CD4-positive, alpha-beta T cell treated with Interleukin-21 for 1 hour (primary cell): ENCODE data around the gene METTL15.
"Not testable (repeated sequence)": the region's sequence is repeated elsewhere in the genome, so short reads cannot be mapped to it uniquely, and the experiment has no call there.

ENCODE experiments used
- DNase-seq: peaks from one replicate; pipeline ENCODE4 v3.0.0-alpha.2; 2020

METTL15 gene, protein sequence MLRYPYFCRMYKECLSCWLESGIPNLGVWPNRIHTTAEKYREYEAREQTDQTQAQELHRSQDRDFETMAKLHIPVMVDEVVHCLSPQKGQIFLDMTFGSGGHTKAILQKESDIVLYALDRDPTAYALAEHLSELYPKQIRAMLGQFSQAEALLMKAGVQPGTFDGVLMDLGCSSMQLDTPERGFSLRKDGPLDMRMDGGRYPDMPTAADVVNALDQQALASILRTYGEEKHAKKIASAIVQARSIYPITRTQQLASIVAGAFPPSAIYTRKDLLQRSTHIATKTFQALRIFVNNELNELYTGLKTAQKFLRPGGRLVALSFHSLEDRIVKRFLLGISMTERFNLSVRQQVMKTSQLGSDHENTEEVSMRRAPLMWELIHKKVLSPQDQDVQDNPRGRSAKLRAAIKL

DNA sequence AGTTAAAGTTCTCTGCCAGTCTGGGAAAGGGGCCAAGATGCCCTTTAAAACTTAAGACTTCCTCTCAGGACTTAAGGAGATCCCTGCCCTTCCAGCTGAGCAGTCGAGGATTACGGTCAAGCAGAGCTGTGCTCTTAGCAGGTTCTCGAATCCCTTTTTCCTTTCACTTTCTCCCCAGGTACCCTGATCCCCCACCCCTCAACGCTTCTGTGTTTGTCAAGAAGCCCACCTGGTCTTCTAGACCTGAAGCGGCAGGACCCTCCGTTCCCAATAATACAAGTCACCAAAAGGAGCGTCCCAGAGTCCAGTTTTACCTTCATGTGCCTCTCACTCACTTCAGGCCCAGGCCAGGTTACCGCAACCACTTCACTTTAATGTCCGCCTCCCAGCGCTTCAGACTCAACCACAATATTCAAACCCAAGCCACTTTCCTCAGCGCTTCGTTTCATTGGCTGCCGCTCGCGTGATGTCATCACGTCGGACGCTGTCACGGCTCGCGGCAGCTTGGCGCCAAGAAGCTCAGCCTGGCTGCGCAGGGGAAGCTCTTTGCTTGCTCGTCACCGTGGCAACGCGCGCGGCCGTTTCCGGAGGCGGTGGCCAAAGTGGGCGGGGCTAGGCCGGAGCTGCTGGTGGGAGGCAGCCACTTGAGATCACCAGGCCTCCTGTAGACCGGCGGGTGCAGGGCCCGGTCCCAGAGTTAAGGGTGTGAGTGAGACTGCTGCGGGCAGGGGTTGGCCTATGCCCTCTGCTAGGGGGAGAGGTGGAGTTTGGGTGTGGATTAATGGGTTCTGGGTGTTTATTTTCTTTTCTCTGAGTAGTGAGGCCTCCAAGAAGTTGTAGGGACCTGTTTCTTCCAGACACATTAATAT, at the start of gene METTL15, which contains the start of gene KIF18A:
Gene METTL15, plus strand, starts transcription at position 639 of the 869 bp plus-strand sequence. CDS start 4,947 bp downstream, outside the sequence.
Gene KIF18A, minus strand, starts transcription at position 407 of the 869 bp plus-strand sequence. CDS start 10,209 bp downstream, outside the sequence.
- DNase-seq, result peak; percentile 98

DNA sequence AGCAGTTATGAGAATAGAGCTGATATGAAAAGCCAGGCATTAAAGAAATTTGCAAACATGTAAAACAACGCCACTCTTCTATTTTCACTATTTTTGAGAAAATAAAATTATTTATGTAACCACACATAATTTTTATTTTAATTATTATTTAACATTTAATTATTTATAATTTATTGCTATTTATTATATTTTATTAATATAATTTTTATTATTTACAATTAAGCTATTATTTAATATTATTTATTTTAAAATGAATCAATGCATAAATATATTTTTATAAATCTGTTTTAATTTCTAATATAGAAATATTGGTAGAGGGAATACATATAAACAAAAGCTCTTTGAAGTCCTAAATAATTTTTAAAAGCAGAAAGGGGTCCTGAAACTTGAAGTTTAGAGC, 36.9 kb upstream of the METTL15 start:
- no peak for DNase-seq

DNA sequence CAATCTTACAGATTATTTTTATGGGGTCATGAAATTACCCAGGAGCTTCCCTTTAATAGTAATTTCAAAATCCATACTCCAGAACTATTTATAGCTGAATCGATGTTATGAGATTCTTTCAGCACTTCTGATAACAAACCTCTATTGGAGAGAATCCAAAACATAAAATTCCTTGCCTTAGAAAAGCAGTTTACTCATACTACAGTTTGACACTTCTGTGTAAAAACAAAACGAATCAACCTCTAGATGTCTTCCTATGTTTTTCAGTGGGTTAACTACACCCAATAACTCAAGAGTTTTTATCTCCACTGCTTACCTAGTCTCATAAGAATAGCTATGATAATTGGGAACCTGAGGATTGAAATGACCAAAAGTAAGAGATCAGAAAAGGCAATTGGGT, 35.9 kb upstream of the METTL15 start:
- no peak for DNase-seq

DNA sequence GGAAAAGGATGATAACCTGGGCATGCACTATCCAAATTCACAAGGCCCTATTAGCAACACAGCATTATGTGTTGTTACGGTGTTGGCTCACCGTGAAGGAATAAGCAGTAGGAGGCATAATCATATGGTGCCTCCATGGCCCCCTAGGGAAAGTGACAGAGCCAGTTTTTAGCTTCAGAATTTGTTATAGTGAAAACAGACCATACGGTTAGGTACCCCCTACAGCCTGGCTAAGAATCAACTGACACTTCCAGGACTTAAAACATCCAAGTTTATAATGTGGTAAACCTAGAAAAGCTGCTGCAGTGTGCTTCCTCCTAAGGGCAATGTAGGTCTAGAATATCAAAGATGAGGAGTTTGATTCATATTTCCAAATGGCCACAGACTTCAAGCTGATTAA, 30.7 kb upstream of the METTL15 start:
- no peak for DNase-seq

DNA sequence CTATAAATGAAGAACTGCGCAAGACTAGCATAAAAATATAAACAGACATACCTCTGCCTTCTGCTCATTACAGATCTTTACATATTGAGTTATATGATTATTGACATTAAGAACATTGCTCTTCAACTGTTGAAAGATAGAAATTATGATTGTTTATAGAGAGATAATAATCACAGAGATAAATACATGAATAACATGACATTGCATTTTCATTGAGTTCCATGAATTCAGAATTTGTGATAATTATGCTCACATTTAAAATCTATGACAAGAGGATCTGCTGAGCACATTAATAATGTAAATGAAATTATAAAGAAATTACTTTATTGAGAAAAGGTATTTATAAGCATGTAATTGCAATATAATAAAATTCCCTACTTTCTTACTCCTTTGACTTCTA, 25.1 kb upstream of the METTL15 start:
- DNase-seq, result no peak

DNA sequence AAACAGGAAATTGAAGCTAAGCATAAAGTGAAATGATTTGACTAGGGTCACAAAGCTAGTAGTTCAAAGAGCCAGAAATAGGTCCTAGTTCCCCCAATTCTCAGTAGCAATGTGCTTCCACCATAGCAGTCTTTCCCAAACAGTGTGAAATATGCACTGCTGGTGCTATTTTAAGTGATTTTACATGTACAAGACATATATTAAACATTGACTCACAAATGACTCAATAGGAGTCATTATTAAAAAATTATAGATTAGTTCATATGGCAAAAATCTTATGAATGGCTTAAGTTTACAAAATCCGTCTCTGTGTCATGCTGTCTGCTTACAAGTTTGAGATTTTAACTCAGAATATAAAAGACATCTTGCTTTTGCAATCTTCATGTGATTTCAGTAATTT, 21.6 kb upstream of the METTL15 start:
- no peak for DNase-seq

DNA sequence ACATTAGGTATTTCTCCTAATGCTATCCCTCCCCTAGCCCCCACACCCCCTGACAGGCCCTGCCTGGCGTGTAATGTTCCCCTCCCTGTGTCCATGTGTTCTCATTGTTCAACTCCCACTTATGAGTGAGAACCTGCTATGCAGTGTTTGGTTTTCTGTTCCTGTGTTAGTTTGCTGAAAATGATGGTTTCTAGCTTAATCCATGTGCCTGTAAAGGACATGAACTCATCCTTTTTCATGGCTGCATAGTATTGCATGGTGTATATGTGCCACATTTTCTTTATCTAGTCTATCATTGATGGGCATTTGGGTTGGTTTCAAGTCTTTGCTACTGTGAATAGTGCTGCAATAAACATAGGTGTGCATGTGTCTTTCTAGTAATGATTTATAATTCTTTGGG, 21.0 kb upstream of the METTL15 start:
- not testable (repeated sequence) for DNase-seq

DNA sequence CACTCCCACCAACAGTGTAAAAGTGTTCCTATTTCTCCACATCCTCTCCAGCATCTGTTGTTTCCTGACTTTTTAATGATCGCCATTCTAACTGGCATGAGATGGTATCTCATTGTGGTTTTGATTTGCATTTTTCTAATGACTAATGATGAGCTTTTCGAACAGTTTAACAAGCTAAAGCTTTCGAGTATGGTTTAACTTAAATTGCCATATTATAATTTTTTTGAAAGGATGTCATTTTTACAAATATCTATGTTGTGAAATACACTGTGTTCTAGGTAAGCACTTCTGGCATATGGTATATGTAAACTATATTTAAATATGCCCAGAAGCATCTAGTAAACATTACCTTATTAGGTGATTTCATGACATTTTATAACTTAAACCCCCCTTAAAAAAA, 20.5 kb upstream of the METTL15 start:
- not testable (repeated sequence) for DNase-seq

DNA sequence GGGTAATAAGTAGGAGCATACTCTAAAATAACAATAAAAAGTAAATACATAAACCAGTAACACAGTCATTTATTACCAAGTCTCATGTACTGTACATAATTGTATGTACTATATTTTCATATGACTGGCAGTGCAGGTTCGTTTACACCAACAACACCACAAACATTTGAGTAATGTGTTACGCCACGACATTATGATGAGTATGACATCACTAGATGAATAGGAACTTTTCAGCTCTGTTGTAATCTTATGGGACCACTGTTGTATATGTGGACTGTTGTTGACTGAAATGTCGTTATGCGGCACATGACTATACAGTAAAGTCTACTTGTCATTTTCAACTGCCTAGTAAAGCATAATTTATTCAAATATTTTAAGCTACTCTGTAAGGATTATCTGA, 18.8 kb upstream of the METTL15 start:
- no peak for DNase-seq

DNA sequence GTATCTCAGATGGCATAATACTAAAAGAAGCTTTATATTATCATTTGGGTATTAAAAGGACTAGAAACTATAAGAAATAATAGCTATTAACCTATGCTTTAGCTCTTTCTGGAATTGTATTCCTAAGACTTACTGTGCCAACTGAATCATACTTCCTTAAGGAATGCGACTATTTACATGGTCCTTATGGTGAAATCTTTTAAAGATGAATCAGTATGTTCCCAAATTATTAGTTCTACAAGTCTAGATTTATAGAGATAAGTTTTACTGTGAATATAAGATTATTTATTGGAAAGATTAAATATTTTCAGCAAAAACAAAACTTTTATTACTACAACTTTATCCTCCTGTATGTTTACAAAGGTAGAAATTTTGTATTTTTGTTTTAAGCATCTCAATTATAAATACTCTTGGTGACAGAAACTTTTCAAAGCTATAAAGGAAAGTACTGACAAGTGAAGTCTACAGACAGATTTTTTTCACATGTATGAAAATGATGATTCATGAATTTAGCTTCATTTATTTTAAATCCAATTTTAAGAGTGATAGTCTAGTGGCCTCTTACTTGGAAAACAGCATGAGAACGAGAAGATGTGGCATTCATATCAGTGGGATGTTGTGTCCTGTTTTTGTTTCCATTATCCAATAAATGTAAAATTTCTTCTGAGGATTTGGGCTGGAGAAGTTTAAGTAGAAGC, 18.0 kb upstream of the METTL15 start:
- no peak for DNase-seq

DNA sequence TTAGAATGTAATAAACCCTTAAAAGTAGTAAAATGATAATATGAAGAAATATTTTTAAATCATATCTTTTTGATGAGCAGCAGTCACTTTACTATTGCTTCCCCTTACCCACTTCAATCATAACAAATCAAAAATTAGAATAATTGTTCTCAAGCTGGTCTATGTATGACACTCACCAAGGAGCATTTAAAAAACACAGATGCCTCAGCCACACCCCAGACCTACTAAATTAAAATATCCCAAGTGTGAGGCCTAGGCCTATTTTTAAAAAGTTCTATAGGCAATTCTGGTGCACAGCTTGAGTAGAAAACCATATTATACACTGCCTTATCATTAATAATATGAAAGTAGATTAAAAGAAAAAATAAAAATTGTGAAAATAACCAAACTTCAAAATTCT, 15.4 kb upstream of the METTL15 start:
- DNase-seq, result no peak

DNA sequence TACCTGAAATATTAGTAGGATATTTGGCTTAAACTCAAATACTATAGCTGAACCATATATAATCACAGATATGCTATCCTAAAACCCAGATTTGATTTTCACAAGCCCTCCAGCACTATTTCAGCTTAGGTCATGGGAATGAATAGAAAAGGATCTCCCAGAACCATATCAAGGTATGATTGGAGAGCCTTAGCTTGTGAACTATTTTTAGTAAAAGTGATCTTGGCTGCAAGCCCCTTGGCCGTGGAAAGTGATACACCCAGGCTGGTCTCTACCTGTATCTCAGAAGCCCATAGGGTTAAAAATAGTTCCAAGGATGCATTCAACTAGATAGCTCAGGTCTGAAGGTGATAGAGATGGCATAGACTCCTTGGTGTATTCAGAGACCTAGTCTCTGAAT, 9.9 kb upstream of the METTL15 start:
- DNase-seq, result no peak

DNA sequence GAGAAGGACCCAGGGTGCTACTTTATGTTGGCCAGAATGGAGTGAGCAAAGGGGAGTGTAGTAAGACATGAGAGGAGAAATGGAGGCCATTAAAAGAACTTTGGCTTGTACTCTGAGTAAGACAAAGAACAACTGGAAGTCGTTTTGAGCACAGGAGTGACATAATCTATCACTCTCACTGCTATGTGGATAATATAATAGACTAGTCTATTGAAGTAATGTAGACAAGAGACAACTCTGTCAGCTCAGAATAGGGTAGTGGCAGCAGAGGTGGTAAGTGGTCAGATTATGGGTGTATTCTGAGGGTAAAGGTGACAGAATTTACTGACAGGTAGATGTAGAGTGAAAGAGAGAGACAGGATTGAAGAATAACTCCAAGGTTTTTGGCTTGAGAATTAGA, 8.5 kb upstream of the METTL15 start:
- DNase-seq, result no peak

DNA sequence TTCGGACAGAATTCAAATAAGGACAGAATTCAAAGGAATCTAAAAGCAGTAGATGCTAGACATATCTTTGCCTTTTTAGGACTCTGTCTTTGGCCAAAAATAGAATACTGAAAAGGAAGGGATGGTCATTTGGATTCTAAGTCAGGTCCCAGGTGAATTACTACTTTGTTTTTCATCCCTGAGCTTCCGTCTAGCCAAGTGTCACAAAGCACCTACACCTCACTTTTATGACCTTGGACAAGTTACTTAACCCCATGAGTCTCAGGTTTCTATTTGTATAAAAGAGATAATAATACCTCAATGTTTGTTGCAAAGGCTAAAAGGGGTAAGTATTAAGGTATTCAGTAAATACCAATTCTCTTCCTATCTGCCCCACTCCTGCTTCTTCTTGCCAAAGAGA, 7.5 kb upstream of the METTL15 start:
- no peak for DNase-seq

DNA sequence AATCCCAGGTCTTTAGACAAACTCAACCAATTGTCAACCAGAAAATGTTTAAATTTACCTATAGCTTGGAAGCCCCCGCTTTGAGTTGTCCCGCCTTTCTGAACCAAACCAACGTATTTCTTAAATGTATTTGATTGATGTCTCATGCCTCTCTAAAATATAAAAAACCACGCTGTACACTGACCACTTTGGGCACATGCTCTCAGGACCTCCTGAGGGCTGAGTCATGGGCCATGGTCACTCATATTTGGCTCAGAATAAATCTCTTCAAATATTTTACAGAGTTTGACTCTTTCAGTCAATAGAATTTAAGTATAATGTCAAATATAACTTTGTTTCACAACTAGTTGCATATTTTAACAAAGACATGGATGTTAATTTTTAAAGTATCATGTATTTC, 5.9 kb upstream of the METTL15 start:
- DNase-seq, result not testable (repeated sequence)

DNA sequence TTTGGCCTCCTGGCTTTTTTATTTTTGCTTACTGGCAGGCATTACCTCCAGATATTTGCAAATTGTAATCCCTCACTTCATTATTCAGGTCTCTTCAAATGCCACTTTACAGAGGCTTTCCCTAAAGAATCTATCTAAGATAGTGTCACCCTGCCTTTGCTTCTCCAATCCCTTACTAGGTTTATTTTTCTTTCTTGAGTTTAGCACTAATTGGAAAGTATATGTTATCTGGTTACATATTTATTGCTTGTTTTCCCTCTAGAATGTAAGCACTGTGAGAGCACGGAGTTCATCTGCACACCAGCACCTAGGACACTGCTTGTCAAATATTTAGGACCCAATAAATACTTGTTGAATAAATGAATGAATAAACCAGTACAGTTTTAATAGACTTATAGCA, 3.8 kb upstream of the METTL15 start:
- no peak for DNase-seq

DNA sequence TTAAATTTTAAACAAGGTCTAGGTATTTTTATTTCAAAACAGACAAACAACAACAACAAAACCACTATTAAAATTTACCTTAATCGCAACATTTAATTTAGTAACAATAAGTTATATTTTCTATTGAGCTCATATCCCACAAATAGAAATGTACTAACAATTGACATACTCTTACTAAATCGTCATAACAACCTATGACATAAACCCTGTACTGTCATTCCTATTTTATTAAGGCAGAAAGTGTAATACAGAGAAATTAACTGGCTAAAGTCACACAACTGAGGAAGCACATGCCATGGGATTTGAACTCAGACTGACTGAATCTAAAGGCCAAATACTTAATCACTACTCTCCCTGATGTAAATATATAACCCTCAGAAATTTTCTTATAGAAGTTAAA, 3.2 kb upstream of the METTL15 start:
- no peak for DNase-seq

DNA sequence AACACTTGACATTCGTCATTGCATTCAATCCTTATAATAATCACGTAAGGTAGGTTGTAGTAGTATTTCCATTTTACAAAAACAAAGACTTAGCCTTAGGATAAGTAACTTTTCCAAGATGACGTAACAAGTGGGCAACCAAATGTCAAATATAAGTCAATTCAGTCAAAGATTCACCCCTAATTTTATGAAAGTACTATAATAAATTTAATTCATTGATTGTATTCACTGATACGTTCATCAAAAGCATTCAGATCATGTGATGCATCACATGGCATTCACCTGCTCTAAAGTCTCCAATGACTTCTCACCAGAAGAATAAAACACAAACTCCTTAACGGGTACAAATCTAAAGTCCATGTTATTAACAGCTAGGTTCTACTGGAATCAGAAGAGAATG, 2.3 kb upstream of the METTL15 start:
- DNase-seq, result peak; percentile 21

DNA sequence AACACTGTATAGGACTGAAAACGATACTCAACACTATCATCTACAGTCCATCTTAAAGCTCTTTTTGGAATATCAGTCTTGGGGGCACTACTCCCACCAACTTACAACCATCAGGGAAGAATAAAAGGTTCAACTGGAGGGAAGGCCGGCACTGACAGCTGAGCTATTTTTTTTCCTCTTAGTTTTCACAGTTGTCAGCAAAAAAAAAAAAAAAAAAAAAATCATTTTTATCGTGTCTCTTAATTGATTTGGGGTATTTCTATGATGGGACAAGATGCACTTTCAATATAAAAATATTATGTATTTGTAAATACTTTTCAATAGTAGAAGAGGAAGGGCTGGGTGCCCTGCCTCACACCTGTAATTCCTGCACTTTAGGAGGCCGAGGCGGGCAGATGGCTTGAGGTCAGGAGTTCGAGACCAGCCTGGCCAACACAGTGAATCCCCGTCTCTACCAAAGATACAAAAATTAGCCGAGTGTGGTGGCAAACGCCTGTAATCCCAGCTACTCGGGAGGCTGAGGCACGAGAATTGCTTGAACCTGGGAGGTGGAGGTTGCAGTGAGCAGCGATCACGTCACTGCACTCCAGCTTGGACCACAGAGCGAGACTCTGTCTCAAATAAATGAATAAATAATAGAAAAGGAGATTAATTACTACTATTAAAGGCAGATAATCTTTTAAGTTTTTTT, 1.7 kb upstream of the METTL15 start:
- DNase-seq, result no peak

DNA sequence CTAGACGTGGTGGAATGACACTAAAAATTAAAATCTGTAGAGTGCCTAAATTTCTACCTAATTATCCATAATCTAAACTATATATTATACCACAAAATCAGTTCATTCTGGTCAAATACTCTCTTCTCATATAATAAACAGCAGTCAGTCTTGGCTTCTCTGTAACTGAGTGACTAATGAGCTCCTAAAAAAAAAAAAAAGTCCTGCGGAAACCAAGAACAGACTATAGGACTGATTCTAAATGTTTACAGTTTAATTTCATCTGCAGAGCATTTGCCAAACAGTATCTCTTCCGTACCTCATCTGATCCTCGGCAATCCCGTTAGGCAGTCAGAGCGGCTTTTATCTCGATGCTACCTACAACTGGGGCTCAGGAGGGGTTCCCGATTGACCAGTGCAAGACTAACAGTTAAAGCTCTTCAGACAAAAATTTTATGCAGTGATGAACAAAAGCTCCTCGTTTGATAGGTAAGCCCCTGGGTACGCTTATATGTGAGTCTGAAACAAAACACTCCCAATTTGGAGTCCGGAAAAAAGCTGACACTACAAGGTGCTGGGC, 918 bp upstream of the METTL15 start:
- DNase-seq, result peak; percentile 29

DNA sequence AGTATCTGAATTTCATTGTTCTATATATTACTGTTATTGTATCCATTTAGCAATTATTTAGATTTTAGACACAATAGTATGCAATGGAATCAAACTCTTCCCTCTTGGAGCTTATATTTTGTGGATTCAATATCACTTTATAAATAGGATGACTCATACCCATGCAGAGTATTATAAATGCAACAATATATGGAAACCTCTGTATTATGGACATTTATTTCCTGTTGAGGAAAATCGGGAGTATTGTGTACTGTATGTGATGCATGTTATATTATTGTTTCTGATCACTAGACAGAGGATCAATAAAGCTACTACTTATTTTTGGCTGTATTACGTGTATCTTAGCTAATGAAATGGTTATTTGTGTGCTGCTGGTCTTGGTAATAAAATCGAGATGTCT, 770 bp downstream of the METTL15 start:
- DNase-seq, result no peak

DNA sequence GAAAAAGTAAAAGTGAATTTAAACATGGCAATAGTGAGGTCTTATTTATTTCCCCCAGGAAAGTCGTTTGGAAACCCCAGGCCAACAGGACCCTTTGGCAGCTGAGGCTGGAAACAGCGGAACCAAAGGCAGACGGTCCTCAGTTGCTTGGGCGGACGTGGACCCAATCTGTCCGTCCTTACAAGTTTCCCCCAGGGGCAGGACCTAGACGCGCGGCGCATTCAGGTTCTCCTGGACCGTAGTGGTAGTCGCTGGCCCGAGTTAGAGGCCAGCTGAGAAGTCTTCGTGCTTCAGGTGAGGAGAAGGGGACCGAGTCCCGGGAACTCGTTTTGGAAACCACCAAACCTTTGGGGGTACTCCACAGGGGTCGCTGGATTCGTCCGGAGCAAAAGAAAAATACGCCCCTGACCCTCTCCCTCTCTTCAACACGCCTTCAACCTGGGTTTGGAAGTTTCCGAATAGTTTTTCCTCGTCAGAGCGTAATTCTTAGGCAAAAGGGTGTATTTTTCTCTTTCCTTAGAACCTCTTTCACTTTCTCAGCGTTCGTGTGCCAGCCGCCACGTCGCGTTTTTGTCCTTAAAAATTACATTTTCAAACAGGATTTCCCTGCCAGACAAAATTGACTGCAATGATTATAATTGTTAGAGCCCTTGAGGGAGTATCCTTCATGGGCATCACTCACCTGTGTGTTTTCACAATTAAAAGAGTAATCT, 2.1 kb downstream of the METTL15 start:
- DNase-seq, result peak; percentile 68
